ENCODE measurements around the gene ZNF175. TPM values are rescaled to one million over a fixed set of nuclear protein-coding genes. Genes with fewer than 3 reads are reported as not detected.
A peak's percentile ranks its signal among the peaks of the same experiment; 100 is the strongest.

The ZNF175 gene
- total RNA-seq, 1 donor from 2014 or later = 7.4 TPM

GRCh38 chr19:51576850-51577249 is 5.8 kb downstream of the ZNF175 start:
- intact Hi-C loops (cut with DNase I) = no loop called here
- no peak for ATAC-seq
- DNase-seq (ENCODE audit: missing footprints) = no peak

GRCh38 chr19:51586103-51586728 is 15.1 kb downstream of the ZNF175 start:
- ATAC-seq (no peak), DNase-seq (ENCODE audit: missing footprints) (no peak)
- intact Hi-C loops (cut with DNase I) = no loop called here

GRCh38 chr19:51586799-51587198 is 15.7 kb downstream of the ZNF175 start:
- DNase-seq (ENCODE audit: missing footprints) = no peak
- intact Hi-C loops (cut with DNase I) = no loop called here
- ATAC-seq = no peak

- no peak for ATAC-seq
- no peak for DNase-seq (ENCODE audit: missing footprints)
- intact Hi-C loops (cut with DNase I) = no loop called here
These were observed 16.4 kb downstream of the ZNF175 start for GRCh38 chr19:51587264-51588191.

GRCh38 chr19:51589511-51589910 is 18.4 kb downstream of the ZNF175 start:
- ATAC-seq (no peak), DNase-seq (ENCODE audit: missing footprints) (no peak)
- intact Hi-C loops (cut with DNase I) = no loop called here

GRCh38 chr19:51590441-51590840 is 19.4 kb downstream of the ZNF175 start:
- intact Hi-C loops (cut with DNase I) = no loop called here
- ATAC-seq = no peak

GRCh38 chr19:51592521-51592920 is 21.4 kb downstream of the ZNF175 start:
- ATAC-seq = no peak
- intact Hi-C loops (cut with DNase I) = no loop called here
- DNase-seq (ENCODE audit: missing footprints) = no peak

More at GRCh38 chr19:51590441-51590840, 19.4 kb downstream of the ZNF175 start:
- DNase-seq (ENCODE audit: missing footprints) = no peak

- no peak for ATAC-seq
- intact Hi-C loops (cut with DNase I) = no loop called here
- no peak for DNase-seq (ENCODE audit: missing footprints)
These were observed 22.2 kb downstream of the ZNF175 start for GRCh38 chr19:51593138-51593890.

GRCh38 chr19:51593969-51594773 is 23.1 kb downstream of the ZNF175 start:
- intact Hi-C loops (cut with DNase I) = no loop called here
- DNase-seq (ENCODE audit: missing footprints) (peak; percentile 100), ATAC-seq (peak; percentile 99)

- ATAC-seq = peak; percentile 3
- no peak for DNase-seq (ENCODE audit: missing footprints)
- intact Hi-C loops (cut with DNase I) = no loop called here
These were observed 23.7 kb downstream of the ZNF175 start for GRCh38 chr19:51594774-51595109.

GRCh38 chr19:51595190-51596175 is 24.4 kb downstream of the ZNF175 start:
- no peak for DNase-seq (ENCODE audit: missing footprints)
- ATAC-seq = no peak
- intact Hi-C loops (cut with DNase I) = no loop called here

GRCh38 chr19:51598159-51598915 is 27.3 kb downstream of the ZNF175 start:
- intact Hi-C loops (cut with DNase I) = no loop called here
- ATAC-seq (no peak), DNase-seq (ENCODE audit: missing footprints) (no peak)

- intact Hi-C loops (cut with DNase I) = no loop called here
- ATAC-seq = no peak
These were observed 28.0 kb downstream of the ZNF175 start for GRCh38 chr19:51599084-51599483.

GRCh38 chr19:51600940-51601580 is 30.0 kb downstream of the ZNF175 start:
- no peak for ATAC-seq
- DNase-seq (ENCODE audit: missing footprints) = no peak

More at GRCh38 chr19:51599084-51599483, 28.0 kb downstream of the ZNF175 start:
- no peak for DNase-seq (ENCODE audit: missing footprints)

GRCh38 chr19:51602189-51602854 is 31.2 kb downstream of the ZNF175 start:
- ATAC-seq (no peak), DNase-seq (ENCODE audit: missing footprints) (no peak)
- intact Hi-C loops (cut with DNase I) = no loop called here

More at GRCh38 chr19:51600940-51601580, 30.0 kb downstream of the ZNF175 start:
- intact Hi-C loops (cut with DNase I) = no loop called here

- intact Hi-C loops (cut with DNase I) = no loop called here
- DNase-seq (ENCODE audit: missing footprints) (no peak), ATAC-seq (no peak)
These were observed 36.0 kb downstream of the ZNF175 start for GRCh38 chr19:51607077-51607476.
